Mesodermal cell (in vitro differentiated cells): Measurements from ENCODE around the gene PPP2R2C.

Experiments
- H3K27ac ChIP-seq: 2 replicates; pipeline ENCODE4 v1.7.0; 2013; ENCODE audit warnings: mild to moderate bottlenecking, low read depth, low read length, moderate library complexity; ENCODE audit not compliant: severe bottlenecking
- H3K36me3 ChIP-seq: 2 replicates; pipeline ENCODE4 v1.7.1; 2013; ENCODE audit warnings: mild to moderate bottlenecking, low read length, moderate library complexity; ENCODE audit not compliant: control insufficient read depth, insufficient read depth
- H3K4me1 ChIP-seq: one replicate; pipeline ENCODE4 v1.7.1; 2013; ENCODE audit warnings: mild to moderate bottlenecking, low read length; ENCODE audit not compliant: insufficient read depth, control insufficient read depth, poor library complexity, severe bottlenecking
- H3K4me3 ChIP-seq: 2 replicates; pipeline ENCODE4 v1.7.0; 2013; ENCODE audit warnings: low read length, control low read depth, mild to moderate bottlenecking; ENCODE audit not compliant: insufficient read depth, poor library complexity, severe bottlenecking; ENCODE audit errors: extremely low read depth
- H3K9me3 ChIP-seq: 2 replicates; pipeline ENCODE4 v1.7.1; 2013; ENCODE audit warnings: mild to moderate bottlenecking, low read length, moderate library complexity; ENCODE audit not compliant: control insufficient read depth
- WGBS, 2 experiments: methylation state at CpG; one replicate each; pipeline ENCODE4 v1.1.5; 2013; ENCODE audit warnings: missing lambda C conversion rate in 2 of 2; ENCODE audit not compliant: insufficient coverage in 2 of 2; 5-methylcytosine and 5-hydroxymethylcytosine counted together

PPP2R2C gene

DNA sequence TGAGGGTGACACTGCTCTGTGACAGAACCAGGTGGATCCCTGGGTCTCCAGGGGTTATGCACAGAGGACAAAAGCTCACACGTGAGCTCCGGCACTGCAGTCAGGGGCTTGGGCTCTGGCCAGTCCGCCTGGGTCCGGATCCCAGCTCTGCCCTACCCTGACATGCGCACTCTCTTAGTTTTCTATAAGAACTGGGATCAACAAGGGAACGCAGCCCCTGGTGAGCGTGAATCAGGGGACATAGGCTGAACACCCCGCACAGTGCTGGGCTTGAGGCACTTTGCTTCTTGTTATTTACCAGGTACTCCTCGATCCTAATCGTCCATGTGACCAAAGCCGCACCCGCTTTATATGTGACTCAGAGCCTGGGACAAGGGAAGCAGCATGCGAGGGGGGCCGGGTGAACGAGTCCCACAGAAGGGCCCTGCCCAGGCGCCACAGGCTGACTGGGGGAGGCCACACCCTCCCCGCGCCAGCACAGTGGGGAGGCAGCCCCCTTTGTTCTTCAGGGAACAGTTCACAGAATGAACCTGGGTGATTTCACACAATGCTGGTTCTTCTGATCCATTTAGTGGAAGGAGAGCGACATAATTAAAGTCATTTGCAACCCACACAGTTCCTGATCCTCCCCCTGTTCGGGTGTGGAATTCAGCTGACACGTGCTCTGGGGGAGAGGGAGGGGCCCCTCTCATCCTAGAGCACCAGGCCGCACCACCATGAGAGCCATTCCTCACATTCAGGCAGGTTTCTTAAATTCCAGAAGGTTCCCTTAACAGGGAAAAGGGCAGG is 147.2 kb downstream of the PPP2R2C start:
- 71 to 80% methylated on average over 17 to 18 of the region's 22 CpGs for WGBS, 2 experiments
- H3K36me3 ChIP-seq = no peaks in the 10 kb centered on the region
- H3K4me3 ChIP-seq = no peak overlapping the region

DNA sequence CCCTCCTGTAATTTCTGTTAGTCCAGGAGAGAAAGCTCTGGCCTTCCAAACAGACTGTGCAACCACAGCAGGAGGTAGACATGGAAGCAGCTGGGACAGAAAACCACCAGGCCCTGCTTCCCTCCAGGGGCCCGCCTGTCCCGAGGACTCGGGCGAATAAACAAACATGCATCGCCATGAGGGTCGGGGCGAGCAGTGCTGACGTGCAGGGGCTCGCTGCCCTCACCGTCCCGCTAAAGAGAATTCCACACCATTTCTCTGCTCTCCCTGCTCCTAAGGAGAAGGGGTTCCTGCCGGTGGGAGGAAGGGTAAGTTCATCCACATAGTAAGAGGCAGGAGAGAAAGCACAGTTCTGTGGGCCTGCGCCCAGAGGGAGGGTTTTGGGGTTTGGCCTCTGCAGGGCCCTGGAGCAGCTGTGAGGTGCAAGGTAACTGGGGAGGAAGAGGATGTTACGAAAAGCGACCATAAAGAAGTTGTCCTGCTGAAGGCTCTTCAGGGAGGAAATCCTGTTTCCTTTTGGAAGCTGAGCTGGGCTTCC is 147.9 kb downstream of the PPP2R2C start:
- Histone ChIP-seq H3K27ac (no peak overlapping the region), H3K4me3 (no peak overlapping the region), H3K9me3 (no peaks in the 10 kb centered on the region), H3K4me1 (peaks cover 3% of the 10 kb centered on the region), H3K36me3 (no peaks in the 10 kb centered on the region)
- 87 to 90% methylated on average over 7 to 8 of the region's 15 CpGs for WGBS, 2 experiments

More for the DNA sequence above, 147.2 kb downstream of the PPP2R2C start:
- peaks cover 3% of the 10 kb centered on the region for H3K4me1 ChIP-seq
- H3K27ac ChIP-seq = no peak overlapping the region
- no peaks in the 10 kb centered on the region for H3K9me3 ChIP-seq

DNA sequence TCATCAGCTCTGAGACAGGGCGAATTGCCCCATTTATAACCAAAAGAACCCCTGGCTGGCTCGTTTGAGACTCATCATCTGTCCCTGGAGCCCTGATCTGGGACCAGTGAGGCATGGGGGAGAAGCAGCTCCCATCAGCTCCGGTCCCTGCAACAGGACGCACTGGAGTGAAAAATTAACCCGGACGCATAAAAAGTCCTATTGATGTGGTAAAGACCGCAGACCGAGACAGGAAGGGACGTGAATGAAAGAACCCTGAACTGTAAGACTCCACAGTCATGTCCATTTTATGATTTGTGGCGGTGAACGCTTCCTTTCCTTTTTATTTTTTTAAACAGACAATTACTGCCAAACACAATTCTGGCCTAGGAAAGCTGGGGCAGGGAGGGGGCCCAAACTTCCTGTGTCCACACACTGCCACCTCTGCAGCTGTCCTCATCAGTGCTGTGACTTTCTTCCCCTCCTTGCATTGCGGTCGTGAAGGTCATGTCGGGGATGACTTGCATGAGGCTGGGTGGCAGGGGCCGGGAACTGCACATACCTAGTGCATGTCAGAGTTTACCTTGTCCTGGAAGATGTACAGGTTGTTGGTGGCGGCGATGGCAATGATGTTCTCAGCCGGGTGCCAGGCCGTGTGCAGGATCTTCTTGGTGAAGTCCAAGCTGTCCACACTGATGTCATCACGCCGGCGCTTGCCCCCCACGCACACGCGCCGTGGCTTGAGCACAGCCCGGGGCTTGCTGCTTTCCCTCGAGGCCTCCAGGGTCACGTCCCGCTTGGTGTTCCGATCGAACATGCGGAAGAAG is 149.4 kb downstream of the PPP2R2C start:
- Histone ChIP-seq H3K36me3 (no peaks in the 10 kb centered on the region), H3K27ac (no peak overlapping the region), H3K4me3 (no peak overlapping the region), H3K9me3 (no peaks in the 10 kb centered on the region), H3K4me1 (peaks cover 3% of the 10 kb centered on the region)
- WGBS, 2 experiments = 89 to 90% methylated on average over 28 to 30 of the region's 33 CpGs

DNA sequence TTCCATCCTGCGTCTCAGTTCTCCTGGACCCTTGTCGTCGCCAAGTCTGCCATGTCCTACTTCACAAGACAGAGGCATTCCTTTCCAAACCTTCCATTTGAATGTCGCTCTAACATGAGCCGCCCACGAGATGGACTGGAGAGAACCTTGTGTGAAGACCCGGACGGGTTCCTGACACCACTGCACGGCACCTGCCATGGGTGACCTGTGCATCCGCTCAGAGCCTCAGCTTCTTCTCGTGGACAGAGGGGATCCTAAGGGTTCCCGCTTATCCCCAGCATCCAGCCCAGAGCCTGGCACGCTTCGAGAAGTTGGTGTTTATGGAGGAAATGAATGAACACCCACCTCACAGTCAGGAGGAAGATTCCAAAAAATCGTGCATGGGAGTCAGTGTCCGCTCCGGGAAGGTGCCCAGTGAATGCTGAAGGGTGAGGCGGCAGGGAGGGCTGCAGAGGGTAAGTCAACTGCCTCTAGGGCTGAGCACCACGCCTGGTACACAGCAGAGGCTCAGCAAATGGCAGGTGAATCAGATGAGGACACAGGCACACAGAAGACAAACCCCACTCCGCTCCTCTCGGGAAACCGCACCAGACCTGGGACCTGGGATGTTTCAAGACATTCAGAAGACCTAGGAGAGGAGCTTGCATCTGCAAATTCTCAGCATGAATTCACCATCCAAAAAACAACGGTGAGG is 150.2 kb downstream of the PPP2R2C start:
- 90 to 92% methylated on average over 18 to 20 of the region's 23 CpGs for WGBS, 2 experiments
- no peak overlapping the region for H3K4me3 ChIP-seq
- H3K4me1 ChIP-seq = peaks cover 3% of the 10 kb centered on the region
- H3K36me3 ChIP-seq = no peaks in the 10 kb centered on the region
- no peak overlapping the region for H3K27ac ChIP-seq
- no peaks in the 10 kb centered on the region for H3K9me3 ChIP-seq

DNA sequence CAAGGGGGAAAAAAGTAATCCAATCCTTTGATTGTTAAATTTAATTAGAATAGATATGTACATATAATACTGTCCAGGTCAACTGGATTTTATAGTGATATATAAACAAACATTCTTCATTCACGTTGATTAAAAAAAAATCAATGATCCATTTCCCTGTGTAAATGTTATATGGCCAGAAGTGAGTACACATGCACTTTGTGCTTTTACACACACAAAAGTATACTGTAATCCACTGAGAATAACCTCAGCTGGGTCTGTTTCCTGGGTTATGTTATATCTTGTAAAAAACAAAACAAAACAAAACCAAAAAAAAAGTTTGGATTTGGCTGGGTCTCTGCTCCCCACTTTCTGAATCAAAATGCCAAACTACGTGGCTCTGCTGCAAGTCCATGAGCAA is 151.1 kb downstream of the PPP2R2C start:
- no peaks in the 10 kb centered on the region for H3K9me3 ChIP-seq
- WGBS, 2 experiments = 86 to 100% methylated on average over 1 of the region's 2 CpGs
- no peaks in the 10 kb centered on the region for H3K36me3 ChIP-seq
- peaks cover 3% of the 10 kb centered on the region for H3K4me1 ChIP-seq
- no peak overlapping the region for H3K27ac ChIP-seq
- no peak overlapping the region for H3K4me3 ChIP-seq

DNA sequence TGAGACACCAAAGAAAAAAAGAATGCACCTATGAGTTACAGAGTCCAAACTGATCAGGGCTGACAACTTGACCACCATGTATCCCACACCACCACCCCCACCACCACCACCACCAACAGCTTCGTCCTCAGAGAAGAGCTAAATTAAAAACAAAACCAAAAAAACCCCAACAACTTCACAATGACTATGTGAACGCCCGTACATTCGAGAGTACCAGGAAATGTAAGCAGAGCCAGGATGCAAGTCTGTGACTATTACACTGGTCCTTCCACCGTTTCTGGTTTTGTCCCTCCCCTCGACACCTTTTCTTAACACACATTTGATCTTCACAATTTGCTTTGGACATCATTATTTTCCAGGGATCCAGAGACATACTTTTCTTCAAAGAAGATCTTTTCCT is 151.8 kb downstream of the PPP2R2C start:
- H3K36me3 ChIP-seq = no peaks in the 10 kb centered on the region
- H3K9me3 ChIP-seq = no peaks in the 10 kb centered on the region
- 94 to 96% methylated on average over 5 of the region's 6 CpGs for WGBS, 2 experiments
- no peak overlapping the region for H3K27ac ChIP-seq
- H3K4me3 ChIP-seq = no peak overlapping the region
- H3K4me1 ChIP-seq = peaks cover 3% of the 10 kb centered on the region

DNA sequence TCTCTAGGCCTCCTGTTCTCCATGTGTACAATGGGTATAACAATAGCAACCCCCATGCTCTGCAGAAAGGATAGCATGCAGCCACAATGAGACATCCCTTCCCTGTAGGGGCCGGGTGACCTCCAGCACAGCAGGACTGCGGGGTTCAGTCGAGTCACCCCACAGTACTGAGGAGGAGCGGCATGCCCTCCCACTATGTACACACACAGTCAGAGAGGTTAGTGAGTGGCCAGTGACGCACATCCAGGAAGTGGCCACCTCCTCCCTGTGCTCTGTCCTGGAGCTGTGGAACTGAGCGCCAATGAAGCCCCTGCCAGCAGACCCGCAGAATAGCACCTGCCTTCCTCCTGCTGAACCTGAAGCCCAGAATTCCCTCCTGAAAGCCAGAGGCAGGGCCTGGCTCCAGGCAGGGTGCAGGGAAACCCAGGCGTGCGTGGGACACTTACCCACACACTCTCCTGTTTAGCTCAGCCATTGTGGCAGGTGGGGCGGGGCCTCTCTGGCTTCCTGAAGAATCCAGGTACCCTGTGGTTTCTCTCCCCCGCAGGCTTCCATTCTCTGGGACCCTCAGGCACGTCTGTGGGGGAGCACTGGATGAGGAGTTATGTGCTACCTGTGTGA is 152.8 kb downstream of the PPP2R2C start:
- Histone ChIP-seq H3K4me1 (no peaks in the 10 kb centered on the region), H3K4me3 (no peak overlapping the region), H3K9me3 (no peaks in the 10 kb centered on the region), H3K27ac (no peak overlapping the region), H3K36me3 (no peaks in the 10 kb centered on the region)
- WGBS, 2 experiments = 83 to 87% methylated on average over 9 to 12 of the region's 12 CpGs

DNA sequence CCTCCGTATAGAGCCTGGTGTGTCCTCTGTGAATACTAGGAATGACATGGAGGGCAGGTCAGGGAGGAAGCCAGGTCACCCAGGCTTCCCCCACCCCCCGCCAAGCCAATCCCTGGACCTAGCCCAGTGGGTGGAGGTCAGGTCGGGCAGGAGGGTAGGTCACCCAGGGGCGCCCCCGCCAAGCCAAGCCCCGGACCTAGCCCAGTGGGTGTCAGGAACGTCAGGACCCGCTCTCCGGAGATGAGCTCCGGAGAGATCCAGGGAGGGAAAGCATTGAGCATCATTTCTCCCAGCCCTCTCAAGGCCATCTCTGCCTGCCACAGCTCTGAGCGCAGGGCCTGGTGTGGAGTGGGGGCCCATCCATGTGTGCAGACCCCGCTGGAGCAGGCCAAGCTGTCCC is 154.2 kb downstream of the PPP2R2C start:
- H3K27ac ChIP-seq = no peak overlapping the region
- no peaks in the 10 kb centered on the region for H3K9me3 ChIP-seq
- no peak overlapping the region for H3K4me3 ChIP-seq
- no peaks in the 10 kb centered on the region for H3K4me1 ChIP-seq
- no peaks in the 10 kb centered on the region for H3K36me3 ChIP-seq
- WGBS, 2 experiments = 87 to 99% methylated on average over 7 to 8 of the region's 12 CpGs

DNA sequence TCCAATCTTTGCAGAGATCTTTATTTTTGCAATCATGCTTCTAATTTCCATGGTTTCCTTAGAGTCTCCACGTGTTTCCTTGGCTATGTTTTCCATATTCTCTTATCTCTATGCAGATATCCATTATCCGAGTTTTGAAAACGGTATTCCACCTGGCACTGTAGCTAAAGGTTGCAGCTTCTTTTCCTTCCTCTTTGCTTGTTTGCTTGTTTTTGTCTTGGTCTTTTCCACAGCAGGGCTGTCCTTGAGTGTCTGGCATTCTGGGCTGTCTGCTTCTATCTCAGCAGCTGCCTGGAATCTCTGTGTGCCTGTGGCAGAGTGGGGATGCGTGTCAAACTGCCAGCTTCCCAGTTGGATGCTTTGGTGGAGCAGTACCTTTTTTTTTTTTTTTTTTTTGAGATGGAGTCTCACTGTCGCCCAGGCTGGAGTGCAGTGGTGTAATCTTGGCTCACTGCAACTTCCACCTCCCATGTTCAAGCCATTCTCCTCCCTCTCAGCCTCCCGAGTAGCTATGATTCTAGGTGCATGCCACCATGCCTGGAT is 155.9 kb downstream of the PPP2R2C start:
- Histone ChIP-seq H3K36me3 (no peaks in the 10 kb centered on the region), H3K4me3 (no peak overlapping the region), H3K27ac (no peak overlapping the region), H3K9me3 (no peaks in the 10 kb centered on the region), H3K4me1 (no peaks in the 10 kb centered on the region)
- 81 to 89% methylated on average over 4 of the region's 6 CpGs for WGBS, 2 experiments

DNA sequence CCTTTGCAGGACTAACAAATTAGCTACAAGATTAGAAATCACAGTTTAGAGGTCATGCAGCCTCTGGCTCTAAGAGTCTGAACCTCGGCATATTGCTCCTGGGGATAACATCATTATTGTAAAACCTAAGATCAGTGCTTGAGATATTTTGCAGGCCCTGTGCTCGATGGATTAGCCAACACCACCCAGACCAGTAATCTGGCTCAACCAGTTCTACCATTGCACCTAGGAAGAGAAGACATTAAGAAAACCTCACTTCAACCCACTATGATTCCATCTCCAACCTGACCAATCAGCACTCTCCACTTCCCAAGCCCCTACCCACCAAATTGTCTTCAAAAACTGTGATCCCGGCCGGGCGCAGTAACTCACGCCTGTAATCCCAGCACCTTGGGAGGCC is 159.2 kb downstream of the PPP2R2C start:
- no peaks in the 10 kb centered on the region for H3K9me3 ChIP-seq
- H3K36me3 ChIP-seq = no peaks in the 10 kb centered on the region
- H3K27ac ChIP-seq = no peak overlapping the region
- no peaks in the 10 kb centered on the region for H3K4me1 ChIP-seq
- H3K4me3 ChIP-seq = no peak overlapping the region
- 80 to 81% methylated on average over 4 to 6 of the region's 6 CpGs for WGBS, 2 experiments
